ENCODE results near the gene ANKRD24.
"Not testable (repeated sequence)": the region's sequence is repeated elsewhere in the genome, so short reads cannot be mapped to it uniquely, and the experiment has no call there.

Gene ANKRD24

DNA sequence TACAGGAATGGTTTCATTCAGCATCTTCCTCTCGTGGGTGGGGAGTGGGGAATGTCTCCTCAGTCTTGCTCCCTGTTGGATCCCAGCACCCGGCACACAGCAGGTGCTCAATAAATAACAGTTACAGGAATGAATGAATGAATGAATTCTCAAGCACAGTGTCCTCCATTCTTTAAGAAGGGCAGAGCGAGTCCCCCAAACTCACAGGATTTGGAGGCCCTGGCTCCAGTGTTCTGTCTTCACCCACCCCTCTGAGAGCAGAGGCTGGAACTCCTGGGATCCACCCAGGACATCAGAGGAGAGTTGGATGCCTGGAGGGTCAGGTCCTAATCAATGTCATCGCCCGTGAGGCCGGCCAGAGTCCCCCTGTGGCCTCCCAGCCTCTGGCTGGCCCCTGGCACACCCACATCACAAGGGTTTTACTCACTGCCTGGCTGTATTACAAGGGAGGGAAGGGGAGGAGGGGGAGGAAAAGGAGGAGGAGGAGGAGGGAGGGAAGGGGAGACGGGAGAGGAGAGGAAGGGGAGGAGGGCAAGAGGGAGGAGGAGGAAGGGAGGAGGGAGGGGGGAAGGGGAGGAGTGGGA is 37.7 kb upstream of the ANKRD24 start:
- no peak for TF ChIP-seq ZFX (IDR thresholded peaks at IDR 0.05; ENCODE audit: borderline replicate concordance)
- TF ChIP-seq, protein P1, sequence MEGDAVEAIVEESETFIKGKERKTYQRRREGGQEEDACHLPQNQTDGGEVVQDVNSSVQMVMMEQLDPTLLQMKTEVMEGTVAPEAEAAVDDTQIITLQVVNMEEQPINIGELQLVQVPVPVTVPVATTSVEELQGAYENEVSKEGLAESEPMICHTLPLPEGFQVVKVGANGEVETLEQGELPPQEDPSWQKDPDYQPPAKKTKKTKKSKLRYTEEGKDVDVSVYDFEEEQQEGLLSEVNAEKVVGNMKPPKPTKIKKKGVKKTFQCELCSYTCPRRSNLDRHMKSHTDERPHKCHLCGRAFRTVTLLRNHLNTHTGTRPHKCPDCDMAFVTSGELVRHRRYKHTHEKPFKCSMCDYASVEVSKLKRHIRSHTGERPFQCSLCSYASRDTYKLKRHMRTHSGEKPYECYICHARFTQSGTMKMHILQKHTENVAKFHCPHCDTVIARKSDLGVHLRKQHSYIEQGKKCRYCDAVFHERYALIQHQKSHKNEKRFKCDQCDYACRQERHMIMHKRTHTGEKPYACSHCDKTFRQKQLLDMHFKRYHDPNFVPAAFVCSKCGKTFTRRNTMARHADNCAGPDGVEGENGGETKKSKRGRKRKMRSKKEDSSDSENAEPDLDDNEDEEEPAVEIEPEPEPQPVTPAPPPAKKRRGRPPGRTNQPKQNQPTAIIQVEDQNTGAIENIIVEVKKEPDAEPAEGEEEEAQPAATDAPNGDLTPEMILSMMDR (IDR thresholded peaks at IDR 0.05), result no peak
- no peak overlapping the region for H3K27ac ChIP-seq

DNA sequence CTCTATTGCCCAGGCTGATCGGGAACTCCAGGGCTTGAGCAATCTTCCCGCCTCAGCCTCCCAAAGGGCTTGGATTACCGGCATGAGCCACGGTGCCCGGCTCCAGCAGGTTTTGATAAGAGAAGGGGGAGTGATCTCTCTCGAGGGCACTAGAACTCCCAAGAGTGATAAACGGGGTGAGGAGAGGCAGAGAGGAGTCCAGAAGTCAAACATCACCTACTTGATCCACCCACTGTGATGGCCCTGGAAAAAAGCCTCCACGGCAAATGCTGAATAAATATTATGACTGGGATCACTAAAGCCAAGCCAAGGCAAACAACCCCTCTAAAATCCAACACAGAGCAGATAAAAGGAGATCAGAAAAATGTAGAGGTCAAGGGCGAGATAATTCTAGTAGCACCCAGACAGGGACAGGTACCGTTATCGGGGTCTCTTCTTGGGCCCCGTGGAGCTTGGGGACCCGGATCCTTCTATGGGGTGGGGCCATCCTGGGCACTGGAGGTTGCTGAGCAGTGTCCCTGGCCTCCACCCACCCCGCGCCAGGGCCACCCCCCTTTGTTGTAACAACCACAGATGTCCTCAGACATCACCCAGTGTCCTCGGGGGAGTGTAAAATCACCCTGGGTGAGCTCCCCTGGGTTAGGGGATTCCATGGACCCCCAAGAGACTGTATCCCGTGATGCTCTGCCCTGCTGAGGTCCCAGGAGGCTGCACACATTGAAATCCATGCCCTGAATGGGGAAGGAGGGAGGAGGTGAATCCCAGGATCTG is 32.8 kb upstream of the ANKRD24 start:
- no peak overlapping the region for H3K27ac ChIP-seq
- TF ChIP-seq ZFX (IDR thresholded peaks at IDR 0.05; ENCODE audit: borderline replicate concordance), result no peak
- TF ChIP-seq, protein P1 (IDR thresholded peaks at IDR 0.05), result no peak

DNA sequence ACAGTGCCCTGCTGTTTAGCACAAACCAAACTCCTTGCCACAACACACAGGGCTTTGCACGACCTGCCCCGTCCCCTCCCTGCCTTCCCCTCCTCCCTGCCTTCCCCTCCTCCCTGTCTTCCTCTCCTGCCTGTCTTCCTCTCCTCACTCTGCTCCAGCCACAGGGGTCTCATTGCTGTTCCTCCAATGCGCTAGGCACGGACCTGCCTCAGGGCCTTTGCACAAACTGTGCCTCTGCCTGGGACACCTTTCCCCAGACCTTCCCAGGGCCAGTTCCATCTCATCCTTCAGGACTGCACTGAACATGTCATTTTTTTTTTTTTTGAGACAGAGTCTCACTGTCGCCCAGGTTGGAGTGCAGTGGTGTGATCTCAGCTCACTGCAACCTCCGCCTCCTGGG is 30.9 kb upstream of the ANKRD24 start:
- TF ChIP-seq, protein P1 (IDR thresholded peaks at IDR 0.05), result no peak
- TF ChIP-seq ZFX (IDR thresholded peaks at IDR 0.05; ENCODE audit: borderline replicate concordance), result no peak
- H3K27ac ChIP-seq, result no peak overlapping the region

DNA sequence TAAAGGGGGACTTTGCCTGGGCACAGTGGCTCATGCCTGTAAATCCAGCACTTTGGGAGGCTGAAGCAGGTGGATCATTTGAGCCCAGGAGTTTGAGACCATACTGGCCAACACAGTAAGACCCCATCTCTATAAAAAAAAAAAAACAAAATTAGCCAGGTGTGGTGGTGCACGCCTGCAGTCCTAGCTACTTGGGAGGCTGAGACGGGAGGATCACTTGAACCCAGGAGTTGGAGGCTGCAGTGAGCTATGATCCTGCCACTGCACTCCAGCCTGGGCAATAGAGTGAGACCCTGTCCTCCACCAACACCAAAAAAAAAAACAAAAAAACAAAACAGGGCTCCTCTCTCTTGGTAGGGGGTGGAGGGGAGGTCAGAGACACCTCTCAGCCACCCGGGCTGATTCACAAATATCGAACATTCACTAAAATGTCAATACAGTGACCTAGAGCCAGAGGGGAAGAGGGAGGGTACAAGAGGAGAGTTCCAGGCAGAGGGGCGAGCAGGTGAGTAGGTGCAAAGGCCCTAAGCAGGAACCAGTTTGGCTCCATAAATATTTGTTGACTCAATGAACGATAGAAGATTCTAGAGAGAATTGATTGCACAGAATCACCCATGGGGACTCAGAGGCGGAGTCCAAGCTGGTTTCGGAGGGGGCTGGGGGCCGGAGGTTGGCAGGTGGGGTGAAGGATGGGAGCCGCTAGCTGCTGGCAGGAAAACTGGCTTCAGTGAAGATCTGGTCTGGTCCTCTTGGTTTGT is 30.1 kb upstream of the ANKRD24 start:
- TF ChIP-seq, protein P1 (IDR thresholded peaks at IDR 0.05), result no peak
- TF ChIP-seq ZFX (IDR thresholded peaks at IDR 0.05; ENCODE audit: borderline replicate concordance), result no peak

DNA sequence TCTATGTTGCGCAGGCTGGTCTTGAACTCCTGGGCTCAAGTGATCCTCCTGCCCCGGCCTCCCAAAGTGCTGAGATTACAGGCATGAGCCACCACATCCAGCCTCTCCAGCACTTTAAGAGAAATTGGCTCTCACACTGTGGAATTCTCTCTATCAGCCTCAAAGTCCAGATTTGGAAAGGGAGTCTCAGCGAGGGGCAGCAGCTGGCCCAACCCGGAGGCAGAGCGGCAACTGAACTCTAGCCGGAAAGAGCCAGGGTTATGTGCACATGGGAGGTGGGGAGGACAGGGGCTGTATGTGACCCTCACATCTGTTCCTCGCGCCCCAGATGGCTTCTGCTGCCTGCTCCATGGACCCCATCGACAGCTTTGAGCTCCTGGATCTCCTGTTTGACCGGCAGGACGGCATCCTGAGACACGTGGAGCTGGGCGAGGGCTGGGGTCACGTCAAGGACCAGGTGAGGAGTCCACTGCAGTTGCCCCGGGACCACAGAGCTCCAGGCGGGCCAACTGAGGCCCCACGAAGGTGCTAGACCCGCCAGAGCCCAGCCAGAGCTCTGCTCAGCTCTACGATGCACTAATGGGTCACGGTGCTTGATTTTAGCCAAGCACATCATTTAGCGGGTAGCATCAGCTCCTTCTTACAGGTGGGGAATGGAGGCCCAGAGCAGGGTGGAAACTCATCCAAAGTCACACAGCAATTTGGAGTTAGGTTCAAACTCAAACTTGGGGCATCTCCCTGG is 27.7 kb upstream of the ANKRD24 start:
- H3K27ac ChIP-seq, result no peak overlapping the region
- TF ChIP-seq, protein P1 (IDR thresholded peaks at IDR 0.05), result no peak
- TF ChIP-seq ZFX (IDR thresholded peaks at IDR 0.05; ENCODE audit: borderline replicate concordance), result no peak

More for the DNA sequence above, 30.1 kb upstream of the ANKRD24 start:
- no peak overlapping the region for H3K27ac ChIP-seq

DNA sequence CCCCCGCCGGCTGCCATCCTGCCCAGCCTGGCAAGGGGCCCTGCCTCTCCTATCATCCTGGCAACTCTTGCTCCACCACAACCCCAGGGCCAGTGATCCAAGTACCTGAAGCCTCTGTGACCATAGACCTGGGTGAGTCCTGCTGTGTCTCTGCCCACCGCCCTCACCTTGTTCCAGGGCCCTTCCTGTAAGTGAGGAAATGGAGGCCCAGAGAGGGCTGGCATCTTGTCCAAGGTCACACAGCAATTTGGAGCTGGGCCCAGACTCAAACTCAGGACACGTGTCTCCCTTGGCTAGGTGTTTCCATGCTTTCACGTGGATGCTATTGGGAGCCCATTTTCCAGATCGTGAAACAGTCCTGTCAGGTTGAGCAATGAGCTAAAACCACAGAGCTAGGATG is 25.3 kb upstream of the ANKRD24 start:
- TF ChIP-seq ZFX (IDR thresholded peaks at IDR 0.05; ENCODE audit: borderline replicate concordance), result no peak
- TF ChIP-seq, protein P1 (IDR thresholded peaks at IDR 0.05), result no peak

DNA sequence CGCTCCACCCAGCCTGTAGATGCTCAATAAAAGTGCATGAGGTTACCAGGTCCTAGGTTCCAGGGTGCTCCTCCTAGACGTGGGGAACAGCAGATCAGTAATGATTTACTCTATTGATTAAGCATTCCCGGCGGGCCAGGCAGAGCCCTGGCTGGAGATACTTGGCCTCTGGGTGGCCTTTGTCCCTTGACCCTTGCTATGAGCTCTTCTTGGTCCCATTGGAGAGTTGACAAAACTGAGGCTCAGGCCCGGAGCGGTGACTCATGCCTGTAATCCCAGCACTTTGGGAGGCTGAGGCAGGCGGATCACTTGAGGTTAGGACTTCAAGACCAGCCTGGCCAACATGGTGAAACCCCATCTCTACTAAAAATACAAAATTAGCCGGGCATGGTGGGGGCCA is 24.5 kb upstream of the ANKRD24 start:
- H3K27ac ChIP-seq, result not testable (repeated sequence)

More for the DNA sequence above, 25.3 kb upstream of the ANKRD24 start:
- H3K27ac ChIP-seq, result no peak overlapping the region

Measured in 22Rv1 (cell line).